H1 (cell line): ENCODE data around the gene DLG1. TPM values are rescaled to one million over a fixed set of nuclear protein-coding genes. Genes with fewer than 3 reads are reported as not detected.

Experiments used
- CTCF ChIA-PET: fragments of 300-600 bp; sonication (Branson Sonifier 250); formaldehyde crosslinking; loops from one replicate; lab custom pipeline; 2021; ENCODE audit not compliant: partially characterized antibody; lab: Charles Lee
- POLR2A ChIA-PET: fragments of 300-600 bp; sonication (Branson Sonifier 250); formaldehyde crosslinking; loops from one replicate; lab custom pipeline; 2021; ENCODE audit warnings: inconsistent platforms; ENCODE audit not compliant: partially characterized antibody; lab: Charles Lee
- DNase-seq, 2 experiments: peaks; one replicate each; pipeline versions ENCODE4 v3.0.0 to v3.0.0-alpha.2; 2010 to 2022; ENCODE audit warnings: low spot score in 2 of 2, low read depth in 1 of 2, mixed read lengths in 1 of 2
- FAIRE-seq: peaks from 2 replicates; lab custom pipeline; 2011; peaks lifted over from hg19 to GRCh38; lab: Jason Lieb, UNC
- H2AFZ ChIP-seq: 2 replicates; pipeline ENCODE4 v1.8.1; 2012; ENCODE audit warnings: low read length, inconsistent platforms
- H2AK5ac ChIP-seq: 2 replicates; pipeline ENCODE4 v1.6.1; 2013; ENCODE audit warnings: low read depth, low read length
- H2BK120ac ChIP-seq: replicated peaks from 2 replicates; pipeline ENCODE3; 2013; ENCODE audit warnings: low read depth, low read length, inconsistent platforms
- H2BK12ac ChIP-seq: 2 replicates; pipeline ENCODE4 v1.6.1; 2013; ENCODE audit warnings: low read depth, low read length
- H2BK15ac ChIP-seq: 2 replicates; pipeline ENCODE4 v1.6.1; 2013; ENCODE audit warnings: low read length
- H2BK20ac ChIP-seq: 2 replicates; pipeline ENCODE4 v1.6.1; 2013; ENCODE audit warnings: low read length
- H2BK5ac ChIP-seq: 2 replicates; pipeline ENCODE4 v1.6.1; 2013; ENCODE audit warnings: low read depth, low read length
- H3K14ac ChIP-seq: 2 replicates; pipeline ENCODE4 v1.6.1; 2013; ENCODE audit warnings: inconsistent platforms; ENCODE audit not compliant: insufficient read length
- H3K18ac ChIP-seq: 2 replicates; pipeline ENCODE4 v1.6.1; 2013; ENCODE audit warnings: low read length; ENCODE audit errors: extremely low read depth
- H3K23ac ChIP-seq: 2 replicates; pipeline ENCODE4 v1.6.1; 2013; ENCODE audit warnings: inconsistent platforms; ENCODE audit not compliant: insufficient read length
- H3K23me2 ChIP-seq: 2 replicates; pipeline ENCODE4 v1.6.1; 2013; ENCODE audit warnings: low read depth, low read length
- H3K27ac ChIP-seq: 2 replicates; pipeline ENCODE4 v1.6.1; 2011; ENCODE audit warnings: low read depth, low read length, inconsistent platforms
- H3K27me3 ChIP-seq, 4 experiments: replicated peaks in 1 of 4; 1 replicate in 1 of 4; 2 replicates in 3 of 4; pipeline versions ENCODE4 v1.6.1 to v1.8.1; 2011 to 2013; ENCODE audit warnings: low read length in 3 of 4, mild to moderate bottlenecking in 3 of 4, inconsistent platforms in 2 of 4, mixed read lengths in 2 of 4, moderate library complexity in 1 of 4; ENCODE audit not compliant: control insufficient read depth in 3 of 4, insufficient read depth in 3 of 4; ENCODE audit errors: extremely low read depth in 1 of 4
- H3K36me3 ChIP-seq, 4 experiments: 2 replicates each; pipeline versions ENCODE4 v1.6.1 to v1.8.1; 2011 to 2013; ENCODE audit warnings: mild to moderate bottlenecking in 4 of 4, low read length in 3 of 4, moderate library complexity in 2 of 4, control low read depth in 1 of 4, inconsistent platforms in 1 of 4; ENCODE audit not compliant: insufficient read depth in 4 of 4, control insufficient read depth in 2 of 4
- H3K4ac ChIP-seq: replicated peaks from 2 replicates; pipeline ENCODE3; 2013; ENCODE audit warnings: low read length, low read depth, mixed read lengths, inconsistent platforms; ENCODE audit not compliant: insufficient read length
- H3K4me1 ChIP-seq, 4 experiments: replicated peaks in 1 of 4; 1 replicate in 1 of 4; 2 replicates in 3 of 4; pipeline versions ENCODE4 v1.6.1 to v1.8.1; 2011 to 2013; ENCODE audit warnings: low read length in 3 of 4, inconsistent platforms in 2 of 4, mixed read lengths in 1 of 4; ENCODE audit not compliant: insufficient read depth in 4 of 4, control insufficient read depth in 3 of 4
- H3K4me2 ChIP-seq, 2 experiments: 2 replicates each; pipeline versions ENCODE4 v1.6.1 to v1.8.1; 2011 to 2013; ENCODE audit warnings: low read depth in 2 of 2, low read length in 2 of 2, control low read depth in 1 of 2, inconsistent platforms in 1 of 2, mild to moderate bottlenecking in 1 of 2; ENCODE audit not compliant: insufficient read depth in 1 of 2
- H3K4me3 ChIP-seq, 4 experiments: fragments of 200-600, 300-600 bp in 1 of 4; sonication (generic), shearing (Covaris generic), sonication (Bioruptor Twin) in 1 of 4; 2 replicates each; pipeline versions ENCODE4 v1.5.1 to v1.8.1; 2011 to 2016; ENCODE audit warnings: low read length in 4 of 4, low read depth in 3 of 4, control low read depth in 2 of 4, inconsistent platforms in 2 of 4, mild to moderate bottlenecking in 2 of 4, mixed read lengths in 1 of 4, moderate library complexity in 1 of 4; ENCODE audit not compliant: insufficient read depth in 2 of 4; ENCODE audit errors: extremely low read depth in 1 of 4
- H3K56ac ChIP-seq: replicated peaks from 2 replicates; pipeline ENCODE3; 2013; ENCODE audit warnings: low read depth, mild to moderate bottlenecking, mixed read lengths, low read length, inconsistent platforms; ENCODE audit not compliant: insufficient read length
- H3K79me1 ChIP-seq: 2 replicates; pipeline ENCODE4 v1.6.1; 2013; ENCODE audit warnings: low read depth, low read length, control low read depth
- H3K79me2 ChIP-seq, 2 experiments: 2 replicates each; pipeline versions ENCODE4 v1.6.1 to v1.8.1; 2012 to 2013; ENCODE audit warnings: low read length in 2 of 2, mild to moderate bottlenecking in 2 of 2, inconsistent platforms in 1 of 2; ENCODE audit not compliant: insufficient read depth in 2 of 2, control insufficient read depth in 1 of 2
- H3K9ac ChIP-seq, 4 experiments: replicated peaks in 1 of 4; 1 replicate in 1 of 4; 2 replicates in 3 of 4; pipeline versions ENCODE4 v1.6.1 to v1.8.1; 2011 to 2013; ENCODE audit warnings: low read depth in 3 of 4, low read length in 3 of 4, control low read depth in 2 of 4, mild to moderate bottlenecking in 2 of 4, moderate library complexity in 2 of 4, inconsistent platforms in 1 of 4; ENCODE audit errors: extremely low read depth in 1 of 4
- H3K9me3 ChIP-seq, 2 experiments: 2 replicates each; pipeline versions ENCODE4 v1.6.1 to v1.8.1; 2012 to 2013; ENCODE audit warnings: mild to moderate bottlenecking in 2 of 2, moderate library complexity in 2 of 2, control low read depth in 1 of 2, inconsistent platforms in 1 of 2, low read depth in 1 of 2, low read length in 1 of 2, mixed read lengths in 1 of 2; ENCODE audit not compliant: insufficient read depth in 2 of 2
- H4K20me1 ChIP-seq, 2 experiments: replicated peaks in 1 of 2; 2 replicates each; pipeline versions ENCODE3 to v1.8.1; 2011 to 2013; ENCODE audit warnings: inconsistent platforms in 2 of 2, low read length in 2 of 2, mild to moderate bottlenecking in 1 of 2; ENCODE audit not compliant: insufficient read depth in 2 of 2, control insufficient read depth in 1 of 2
- H4K5ac ChIP-seq: 2 replicates; pipeline ENCODE4 v1.6.1; 2013; ENCODE audit warnings: low read length, low read depth, mixed read lengths, inconsistent platforms; ENCODE audit not compliant: insufficient read length
- H4K8ac ChIP-seq: 2 replicates; pipeline ENCODE4 v1.8.0; 2013; ENCODE audit warnings: mild to moderate bottlenecking, moderate library complexity, low read length, inconsistent platforms; ENCODE audit not compliant: insufficient read depth; ENCODE audit errors: extremely low read depth
- H4K91ac ChIP-seq: replicated peaks from 2 replicates; pipeline ENCODE3; 2013; ENCODE audit warnings: low read length, mixed read lengths, inconsistent platforms; ENCODE audit not compliant: insufficient read length
- ASH2L ChIP-seq: fragments of 200-600, 300-600 bp; sonication (generic); IDR thresholded peaks from one replicate; pipeline ENCODE4 v1.7.1; 2017; ENCODE audit warnings: low read length
- BACH1 ChIP-seq: IDR thresholded peaks from 2 replicates; pipeline ENCODE4 v1.6.1; 2012; ENCODE audit warnings: low read length, improper control_type of control experiment
- CEBPB ChIP-seq: IDR thresholded peaks from 2 replicates; pipeline ENCODE4 v1.6.1; 2012; ENCODE audit warnings: low read depth, low read length
- CREB1 ChIP-seq: IDR thresholded peaks from 2 replicates; pipeline ENCODE4 v1.6.1; 2012; ENCODE audit warnings: inconsistent platforms
- EGR1 ChIP-seq: IDR thresholded peaks from 2 replicates; pipeline ENCODE4 v1.6.1; 2011; ENCODE audit warnings: low read depth, low read length, borderline replicate concordance
- GTF2F1 ChIP-seq: IDR thresholded peaks from 2 replicates; pipeline ENCODE4 v1.6.1; 2012; ENCODE audit warnings: low read depth, low read length, improper control_type of control experiment, borderline replicate concordance
- KDM5A ChIP-seq: fragments of 200-600 bp; IDR thresholded peaks from 2 replicates; pipeline ENCODE4 v1.7.1; 2012; ENCODE audit warnings: mild to moderate bottlenecking, low read length, inconsistent platforms, mixed read lengths
- MAFK ChIP-seq: IDR thresholded peaks from 2 replicates; pipeline ENCODE4 v1.6.1; 2012; ENCODE audit warnings: low read depth, mild to moderate bottlenecking, improper control_type of control experiment, low read length
- POLR2AphosphoS5 ChIP-seq: IDR thresholded peaks from 2 replicates; pipeline ENCODE4 v1.6.1; 2011; ENCODE audit warnings: low read depth, low read length
- SP1 ChIP-seq: IDR thresholded peaks from 2 replicates; pipeline ENCODE4 v1.6.1; 2011; ENCODE audit warnings: low read depth, low read length
- SP4 ChIP-seq: IDR thresholded peaks from 2 replicates; pipeline ENCODE4 v1.6.1; 2012; ENCODE audit warnings: low read length, inconsistent platforms
- SUZ12 ChIP-seq: fragments of 200-600 bp; sonication (generic); IDR thresholded peaks from 2 replicates; pipeline ENCODE4 v1.6.1; 2012; ENCODE audit warnings: mild to moderate bottlenecking, inconsistent platforms, low read length, moderate library complexity, mixed read lengths
- TCF12 ChIP-seq: IDR thresholded peaks from 2 replicates; pipeline ENCODE4 v1.6.1; 2011; ENCODE audit warnings: low read depth, mild to moderate bottlenecking, low read length
- YY1 ChIP-seq: IDR thresholded peaks from 2 replicates; pipeline ENCODE4 v1.6.1; 2011; ENCODE audit warnings: low read depth, mild to moderate bottlenecking, low read length
- WGBS, 2 experiments: shearing (Covaris generic) in 1 of 2; methylation state at CpG; one replicate each; pipeline versions ENCODE4 v1.1.6 to v1.1.7; 2013 to 2015; ENCODE audit warnings: low lambda C conversion rate in 2 of 2, mixed read lengths in 2 of 2, inconsistent platforms in 1 of 2, low coverage in 1 of 2, missing lambda C conversion rate in 1 of 2; ENCODE audit not compliant: insufficient replicate concordance in 2 of 2, insufficient coverage in 1 of 2, insufficient read length in 1 of 2; ENCODE audit errors: extremely low coverage in 1 of 2, missing lambda C conversion rate in 1 of 2; 5-methylcytosine and 5-hydroxymethylcytosine counted together
- polyA plus RNA-seq, 7 experiments: library from polyadenylated mRNA; depleted of rRNA in 3 of 7; stranded (reverse) in 5 of 7; unstranded in 2 of 7; fragments of >200 nt in 5 of 7; fragments of 200-250 nt in 2 of 7; gene quantifications; 1 replicate in 5 of 7; 2 replicates in 1 of 7; 4 replicates in 1 of 7; pipeline versions ENCODE4 v1.2.1 to v1.2.3, GENCODE V29; 2011 to 2013; ENCODE audit warnings: missing spikeins in 2 of 7, mixed read lengths in 2 of 7
- total RNA-seq: library from RNA; stranded (reverse); fragmentation: NEBNext Ultra II Directional; extraction: Animal tissue kit (Norgen Biotek cat#: 25700); gene quantifications from 2 replicates; pipeline ENCODE4 v1.2.1, GENCODE V29; 2021
- TF ChIP-seq, protein P1 (sequence below), 3 experiments: IDR thresholded peaks; 1 replicate in 2 of 3; 2 replicates in 1 of 3; pipeline versions ENCODE4 v1.5.1 to v1.6.1; 2011; ENCODE audit warnings: low read length in 3 of 3, mild to moderate bottlenecking in 3 of 3, inconsistent platforms in 2 of 3, low read depth in 1 of 3, moderate library complexity in 1 of 3; ENCODE audit not compliant: insufficient read depth in 1 of 3; ENCODE audit errors: control extremely low read depth in 1 of 3

Gene DLG1
- total and polyA plus RNA-seq, 2 of the 8 experiments (the other 6 are each of a cell fraction or from before 2014, with no cell fraction given): 13.4 to 78.8 TPM

DNA sequence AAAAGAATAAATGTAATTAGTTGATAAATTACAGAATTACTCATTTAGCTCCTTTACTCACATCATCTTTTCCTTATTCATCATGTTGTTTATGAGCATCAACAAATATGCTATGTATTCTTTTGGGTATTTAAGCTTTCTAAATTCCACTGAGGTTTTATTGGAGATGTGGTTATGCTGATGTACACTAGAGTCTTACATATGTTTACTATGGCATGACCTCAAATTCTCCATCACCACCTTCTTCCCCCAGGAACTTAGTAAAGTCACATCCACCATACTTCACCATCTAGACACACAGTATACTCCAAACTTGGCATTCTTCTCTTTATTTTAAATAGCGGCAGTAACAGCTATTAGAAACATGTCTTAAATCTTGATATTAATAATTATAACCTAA lies 194.6 kb downstream of the DLG1 start:
- no peak overlapping the region for H3K4me2 ChIP-seq
- H4K20me1 ChIP-seq: peaks cover 0 to 1% of the 10 kb centered on the region in 2 experiments
- WGBS, 2 experiments: 84% methylated on average over 1 of the region's 1 CpG; no CpG with 5 or more reads in 1 of the 2 experiments
- H2BK120ac ChIP-seq: no peak overlapping the region
- no peak overlapping the region for H2AK5ac ChIP-seq
- H3K27ac ChIP-seq: no peak overlapping the region
- H4K5ac ChIP-seq: no peak overlapping the region
- no peaks in the 10 kb centered on the region for H3K79me1 ChIP-seq
- H3K14ac ChIP-seq: no peak overlapping the region
- no peak overlapping the region for H2BK5ac ChIP-seq
- no peak overlapping the region for H2AFZ ChIP-seq
- no peak overlapping the region for H4K8ac ChIP-seq
- H3K4me3 ChIP-seq: no peak overlapping the region
- no peak overlapping the region for H3K4ac ChIP-seq
- H4K91ac ChIP-seq: no peak overlapping the region
- H3K9me3 ChIP-seq: no peaks in the 10 kb centered on the region
- no peak overlapping the region for H3K9ac ChIP-seq
- no peak overlapping the region for H3K23ac ChIP-seq
- no peaks in the 10 kb centered on the region for H3K79me2 ChIP-seq
- ChIA-PET POLR2A (no interaction called here), CTCF (no interaction called here)
- H2BK20ac ChIP-seq: no peak overlapping the region
- no peaks in the 10 kb centered on the region; a peak in 2 of 8 replicates for H3K36me3 ChIP-seq
- H3K23me2 ChIP-seq: no peaks in the 10 kb centered on the region
- H3K27me3 ChIP-seq: no peaks in the 10 kb centered on the region
- no peaks in the 10 kb centered on the region for H3K4me1 ChIP-seq
- no peak for FAIRE-seq
- no peak overlapping the region for H3K18ac ChIP-seq
- no peak overlapping the region for H2BK15ac ChIP-seq
- no peak overlapping the region for H3K56ac ChIP-seq
- TF ChIP-seq YY1 (no peak), MAFK (no peak), GTF2F1 (no peak), BACH1 (no peak), CREB1 (no peak), TCF12 (no peak), SUZ12 (no peak), EGR1 (no peak), SP4 (no peak), SP1 (no peak), ASH2L (no peak), POLR2AphosphoS5 (no peak), KDM5A (no peak), CEBPB (no peak)
- TF ChIP-seq, protein P1, sequence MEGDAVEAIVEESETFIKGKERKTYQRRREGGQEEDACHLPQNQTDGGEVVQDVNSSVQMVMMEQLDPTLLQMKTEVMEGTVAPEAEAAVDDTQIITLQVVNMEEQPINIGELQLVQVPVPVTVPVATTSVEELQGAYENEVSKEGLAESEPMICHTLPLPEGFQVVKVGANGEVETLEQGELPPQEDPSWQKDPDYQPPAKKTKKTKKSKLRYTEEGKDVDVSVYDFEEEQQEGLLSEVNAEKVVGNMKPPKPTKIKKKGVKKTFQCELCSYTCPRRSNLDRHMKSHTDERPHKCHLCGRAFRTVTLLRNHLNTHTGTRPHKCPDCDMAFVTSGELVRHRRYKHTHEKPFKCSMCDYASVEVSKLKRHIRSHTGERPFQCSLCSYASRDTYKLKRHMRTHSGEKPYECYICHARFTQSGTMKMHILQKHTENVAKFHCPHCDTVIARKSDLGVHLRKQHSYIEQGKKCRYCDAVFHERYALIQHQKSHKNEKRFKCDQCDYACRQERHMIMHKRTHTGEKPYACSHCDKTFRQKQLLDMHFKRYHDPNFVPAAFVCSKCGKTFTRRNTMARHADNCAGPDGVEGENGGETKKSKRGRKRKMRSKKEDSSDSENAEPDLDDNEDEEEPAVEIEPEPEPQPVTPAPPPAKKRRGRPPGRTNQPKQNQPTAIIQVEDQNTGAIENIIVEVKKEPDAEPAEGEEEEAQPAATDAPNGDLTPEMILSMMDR (IDR thresholded peaks at IDR 0.05; ENCODE audit: control extremely low read depth in 1 of 3, insufficient read depth in 1 of 3, low read depth in 1 of 3, low read length in 3 of 3): no peak
- TF ChIP-seq, all 59 proteins: peak for 0
- no peak overlapping the region for H2BK12ac ChIP-seq
- DNase-seq: no peak
